ENCODE measurements around the gene KLHL3.

The KLHL3 gene

GRCh38 chr5:137607771-137608170 is 128.1 kb downstream of the KLHL3 start:
- TF ChIP-seq, protein P1, sequence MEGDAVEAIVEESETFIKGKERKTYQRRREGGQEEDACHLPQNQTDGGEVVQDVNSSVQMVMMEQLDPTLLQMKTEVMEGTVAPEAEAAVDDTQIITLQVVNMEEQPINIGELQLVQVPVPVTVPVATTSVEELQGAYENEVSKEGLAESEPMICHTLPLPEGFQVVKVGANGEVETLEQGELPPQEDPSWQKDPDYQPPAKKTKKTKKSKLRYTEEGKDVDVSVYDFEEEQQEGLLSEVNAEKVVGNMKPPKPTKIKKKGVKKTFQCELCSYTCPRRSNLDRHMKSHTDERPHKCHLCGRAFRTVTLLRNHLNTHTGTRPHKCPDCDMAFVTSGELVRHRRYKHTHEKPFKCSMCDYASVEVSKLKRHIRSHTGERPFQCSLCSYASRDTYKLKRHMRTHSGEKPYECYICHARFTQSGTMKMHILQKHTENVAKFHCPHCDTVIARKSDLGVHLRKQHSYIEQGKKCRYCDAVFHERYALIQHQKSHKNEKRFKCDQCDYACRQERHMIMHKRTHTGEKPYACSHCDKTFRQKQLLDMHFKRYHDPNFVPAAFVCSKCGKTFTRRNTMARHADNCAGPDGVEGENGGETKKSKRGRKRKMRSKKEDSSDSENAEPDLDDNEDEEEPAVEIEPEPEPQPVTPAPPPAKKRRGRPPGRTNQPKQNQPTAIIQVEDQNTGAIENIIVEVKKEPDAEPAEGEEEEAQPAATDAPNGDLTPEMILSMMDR (conservative IDR thresholded peaks at IDR 0.05; ENCODE audit: control insufficient read depth, insufficient read depth, low read depth, low read length), result no peak
- H3K4me3 ChIP-seq (ENCODE audit: control insufficient read depth, low read depth, low read length), result no peak overlapping the region
- DNase-seq (ENCODE audit: low read depth), result no peak

DNA sequence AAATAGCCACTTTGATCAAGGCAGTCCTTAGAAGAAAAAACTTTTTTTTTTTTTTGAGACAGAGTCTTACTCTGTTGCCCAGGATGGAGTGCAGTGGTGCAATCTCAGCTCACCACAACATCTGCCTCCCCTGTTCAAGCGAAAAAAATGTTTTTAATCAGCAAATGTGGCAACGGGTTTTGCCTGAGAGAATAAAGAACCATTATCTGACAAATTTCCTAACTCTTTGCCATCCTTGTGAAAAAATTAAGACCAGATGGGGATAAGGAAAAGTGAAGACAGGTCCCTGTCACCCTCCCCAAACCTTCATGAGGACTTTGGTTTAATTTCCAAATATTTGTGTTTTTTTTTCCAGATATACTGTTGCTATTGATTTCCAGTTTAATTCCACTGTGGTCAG is 129.5 kb downstream of the KLHL3 start:
- H3K4me3 ChIP-seq (ENCODE audit: control insufficient read depth, low read depth, low read length), result no peak overlapping the region
- peak; percentile 40 for DNase-seq (ENCODE audit: low read depth)
- TF ChIP-seq, protein P1 (conservative IDR thresholded peaks at IDR 0.05; ENCODE audit: control insufficient read depth, insufficient read depth, low read depth, low read length), result no peak

GRCh38 chr5:137605411-137605810 is 130.5 kb downstream of the KLHL3 start:
- peak; percentile 30 for DNase-seq (ENCODE audit: low read depth)
- TF ChIP-seq, protein P1 (conservative IDR thresholded peaks at IDR 0.05; ENCODE audit: control insufficient read depth, insufficient read depth, low read depth, low read length), result peak; percentile 29
- H3K4me3 ChIP-seq (ENCODE audit: control insufficient read depth, low read depth, low read length), result no peak overlapping the region

- no peak for DNase-seq (ENCODE audit: low read depth)
- TF ChIP-seq, protein P1 (conservative IDR thresholded peaks at IDR 0.05; ENCODE audit: control insufficient read depth, insufficient read depth, low read depth, low read length), result no peak
- H3K4me3 ChIP-seq (ENCODE audit: control insufficient read depth, low read depth, low read length), result no peak overlapping the region
These were observed 131.4 kb downstream of the KLHL3 start for GRCh38 chr5:137604348-137605095.

DNA sequence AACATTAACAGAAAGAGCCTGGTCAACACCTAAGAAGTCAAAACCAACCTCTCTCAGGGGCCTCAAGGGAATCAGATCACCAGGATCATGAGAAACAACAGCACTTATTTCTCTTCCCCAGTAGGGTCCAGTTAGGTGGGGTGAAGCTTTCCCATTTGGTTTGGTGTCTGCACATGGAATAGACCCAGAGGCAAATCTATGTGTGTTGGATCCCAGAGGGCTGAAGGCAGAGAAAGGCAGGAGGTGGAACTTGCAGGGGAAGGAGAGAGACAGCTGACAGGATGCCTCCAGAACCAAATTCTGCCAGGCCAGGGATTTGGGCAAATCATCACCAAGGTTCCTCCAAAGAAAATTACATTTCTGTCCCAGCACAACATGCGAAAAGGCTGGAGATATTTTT is 132.0 kb downstream of the KLHL3 start:
- TF ChIP-seq, protein P1 (conservative IDR thresholded peaks at IDR 0.05; ENCODE audit: control insufficient read depth, insufficient read depth, low read depth, low read length), result no peak
- no peak overlapping the region for H3K4me3 ChIP-seq (ENCODE audit: control insufficient read depth, low read depth, low read length)
- no peak for DNase-seq (ENCODE audit: low read depth)

- TF ChIP-seq, protein P1 (conservative IDR thresholded peaks at IDR 0.05; ENCODE audit: control insufficient read depth, insufficient read depth, low read depth, low read length), result no peak
- no peak for DNase-seq (ENCODE audit: low read depth)
- H3K4me3 ChIP-seq (ENCODE audit: control insufficient read depth, low read depth, low read length), result no peak overlapping the region
These were observed 132.5 kb downstream of the KLHL3 start for GRCh38 chr5:137603356-137603755.

Data from fibroblast of mammary gland (primary cell).